ENCODE data around the gene EMX1.

DNA sequence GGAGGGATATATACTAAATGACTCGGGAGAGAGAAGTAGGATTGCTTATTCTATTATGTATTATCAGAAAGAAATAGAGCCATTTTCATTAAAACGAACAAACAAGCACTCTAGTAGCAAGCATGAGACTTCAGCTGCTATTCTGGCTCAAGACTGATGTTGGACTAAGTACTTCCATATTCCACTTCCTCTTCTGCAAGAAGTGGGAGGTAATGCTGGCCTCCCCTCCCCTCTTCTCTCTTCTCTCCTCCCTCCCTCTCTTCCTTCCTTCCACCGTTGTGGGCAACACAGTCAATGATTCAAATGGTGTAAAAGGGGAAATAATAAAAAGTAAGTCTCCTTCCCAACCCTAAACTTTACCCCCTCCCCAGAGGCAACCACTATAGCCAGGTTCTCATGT lies 62.6 kb downstream of the EMX1 start:
- TF ChIP-seq, protein P1, sequence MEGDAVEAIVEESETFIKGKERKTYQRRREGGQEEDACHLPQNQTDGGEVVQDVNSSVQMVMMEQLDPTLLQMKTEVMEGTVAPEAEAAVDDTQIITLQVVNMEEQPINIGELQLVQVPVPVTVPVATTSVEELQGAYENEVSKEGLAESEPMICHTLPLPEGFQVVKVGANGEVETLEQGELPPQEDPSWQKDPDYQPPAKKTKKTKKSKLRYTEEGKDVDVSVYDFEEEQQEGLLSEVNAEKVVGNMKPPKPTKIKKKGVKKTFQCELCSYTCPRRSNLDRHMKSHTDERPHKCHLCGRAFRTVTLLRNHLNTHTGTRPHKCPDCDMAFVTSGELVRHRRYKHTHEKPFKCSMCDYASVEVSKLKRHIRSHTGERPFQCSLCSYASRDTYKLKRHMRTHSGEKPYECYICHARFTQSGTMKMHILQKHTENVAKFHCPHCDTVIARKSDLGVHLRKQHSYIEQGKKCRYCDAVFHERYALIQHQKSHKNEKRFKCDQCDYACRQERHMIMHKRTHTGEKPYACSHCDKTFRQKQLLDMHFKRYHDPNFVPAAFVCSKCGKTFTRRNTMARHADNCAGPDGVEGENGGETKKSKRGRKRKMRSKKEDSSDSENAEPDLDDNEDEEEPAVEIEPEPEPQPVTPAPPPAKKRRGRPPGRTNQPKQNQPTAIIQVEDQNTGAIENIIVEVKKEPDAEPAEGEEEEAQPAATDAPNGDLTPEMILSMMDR (IDR thresholded peaks at IDR 0.05), result no peak
- no peak for TF ChIP-seq POLR2A (IDR thresholded peaks at IDR 0.05)

Measured in testis (tissue), 2 donors.